ENCODE data around the gene LAMA3. TPM values are rescaled to one million over a fixed set of nuclear protein-coding genes. Genes with fewer than 3 reads are reported as not detected.

The LAMA3 gene
- total RNA-seq, 6 experiments from 2014 or later: 1.3 to 5.0 (median 3.0) TPM

DNA sequence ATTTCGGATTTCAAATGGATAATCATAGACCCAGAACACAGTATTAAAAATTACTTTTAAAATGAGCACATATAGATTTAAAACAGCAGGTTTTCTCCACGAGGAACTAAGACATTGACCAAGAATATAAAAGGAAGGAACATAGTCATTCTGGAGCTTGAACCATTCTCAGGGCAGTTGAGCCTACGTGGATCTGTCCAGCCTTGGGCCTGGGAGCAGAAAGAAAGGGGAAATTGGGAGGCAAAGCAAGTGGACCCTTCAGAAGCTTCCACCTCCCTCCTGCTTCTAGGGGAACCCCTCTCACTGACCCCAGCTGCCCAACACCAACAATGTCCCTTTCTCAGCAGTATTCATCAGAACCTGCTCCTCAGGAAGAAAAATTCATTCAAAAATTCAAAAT lies 293.9 kb downstream of the LAMA3 start:
- H3K4me3 ChIP-seq: no peak overlapping the region
- peaks cover 0 to 4% (median 0%) of the 10 kb centered on the region in 4 donors for H3K4me1 ChIP-seq
- H3K9me3 ChIP-seq: no peaks in the 10 kb centered on the region
- TF ChIP-seq POLR2A (IDR thresholded peaks at IDR 0.05): no peak
- TF ChIP-seq, protein P1, sequence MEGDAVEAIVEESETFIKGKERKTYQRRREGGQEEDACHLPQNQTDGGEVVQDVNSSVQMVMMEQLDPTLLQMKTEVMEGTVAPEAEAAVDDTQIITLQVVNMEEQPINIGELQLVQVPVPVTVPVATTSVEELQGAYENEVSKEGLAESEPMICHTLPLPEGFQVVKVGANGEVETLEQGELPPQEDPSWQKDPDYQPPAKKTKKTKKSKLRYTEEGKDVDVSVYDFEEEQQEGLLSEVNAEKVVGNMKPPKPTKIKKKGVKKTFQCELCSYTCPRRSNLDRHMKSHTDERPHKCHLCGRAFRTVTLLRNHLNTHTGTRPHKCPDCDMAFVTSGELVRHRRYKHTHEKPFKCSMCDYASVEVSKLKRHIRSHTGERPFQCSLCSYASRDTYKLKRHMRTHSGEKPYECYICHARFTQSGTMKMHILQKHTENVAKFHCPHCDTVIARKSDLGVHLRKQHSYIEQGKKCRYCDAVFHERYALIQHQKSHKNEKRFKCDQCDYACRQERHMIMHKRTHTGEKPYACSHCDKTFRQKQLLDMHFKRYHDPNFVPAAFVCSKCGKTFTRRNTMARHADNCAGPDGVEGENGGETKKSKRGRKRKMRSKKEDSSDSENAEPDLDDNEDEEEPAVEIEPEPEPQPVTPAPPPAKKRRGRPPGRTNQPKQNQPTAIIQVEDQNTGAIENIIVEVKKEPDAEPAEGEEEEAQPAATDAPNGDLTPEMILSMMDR (IDR thresholded peaks at IDR 0.05): no peak
- DNase-seq (no peak), ATAC-seq (no peak)
- H3K36me3 ChIP-seq: no peaks in the 10 kb centered on the region
- no peak overlapping the region for H3K27ac ChIP-seq
- no peaks in the 10 kb centered on the region for H3K27me3 ChIP-seq
- intact Hi-C loops (cut with DNase I): no loop called here
- 63% methylated on average over 3 of the region's 3 CpGs for WGBS (ENCODE audit: insufficient coverage, low coverage, low lambda C conversion rate, missing lambda C conversion rate)

DNA sequence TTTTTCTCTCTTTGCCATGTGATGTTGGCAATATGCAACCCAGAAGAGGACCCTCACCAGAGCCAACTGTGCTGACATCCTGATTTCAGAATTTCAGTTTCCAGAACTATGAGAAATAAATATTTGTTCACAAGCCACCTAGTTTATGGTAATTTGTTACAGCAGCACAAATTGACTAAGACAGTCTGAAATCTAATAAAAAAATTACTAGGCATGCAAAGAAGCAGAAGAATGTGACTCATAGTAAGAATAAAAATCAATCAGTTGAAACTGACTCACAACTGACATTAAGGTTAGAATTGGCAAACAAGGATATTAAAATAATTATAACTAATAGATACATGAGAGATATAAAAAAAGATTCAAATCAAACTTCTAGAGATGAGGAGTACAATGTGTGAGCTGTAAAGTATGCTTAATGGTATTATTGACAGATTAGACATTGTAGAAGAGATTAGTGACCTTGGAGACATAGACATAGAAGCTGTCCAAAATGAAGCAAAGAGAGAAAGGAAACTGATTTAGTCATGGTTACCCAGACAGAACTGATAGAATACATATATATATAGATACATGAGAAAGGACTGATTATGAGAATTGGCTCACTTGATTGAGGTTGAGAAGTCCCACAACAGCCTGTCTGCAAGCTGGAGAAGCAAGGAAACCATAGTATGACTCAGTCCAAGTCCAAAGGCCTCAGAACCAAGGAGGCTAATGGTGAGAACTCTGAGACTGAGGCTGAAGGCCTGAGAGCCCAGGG lies 297.5 kb downstream of the LAMA3 start:
- Histone ChIP-seq H3K27me3 (no peaks in the 10 kb centered on the region), H3K36me3 (no peaks in the 10 kb centered on the region), H3K4me3 (no peak overlapping the region), H3K4me1 (peaks cover 0 to 4% (median 0%) of the 10 kb centered on the region in 4 donors), H3K9me3 (no peaks in the 10 kb centered on the region), H3K27ac (no peak overlapping the region)
- intact Hi-C loops (cut with DNase I): no loop called here
- no peak for DNase-seq
- ATAC-seq: no peak
- TF ChIP-seq, protein P1 (IDR thresholded peaks at IDR 0.05): no peak
- TF ChIP-seq POLR2A (IDR thresholded peaks at IDR 0.05): no peak

- no peak for ATAC-seq
- no peak overlapping the region for H3K27ac ChIP-seq
- no peaks in the 10 kb centered on the region for H3K27me3 ChIP-seq
- H3K4me3 ChIP-seq: no peak overlapping the region
- intact Hi-C loops (cut with DNase I): no loop called here
- 70% methylated on average over 6 of the region's 6 CpGs for WGBS (ENCODE audit: insufficient coverage, low coverage, low lambda C conversion rate, missing lambda C conversion rate)
- no peaks in the 10 kb centered on the region for H3K9me3 ChIP-seq
- peaks cover 0 to 15% (median 0%) of the 10 kb centered on the region in 4 donors for H3K4me1 ChIP-seq
- no peaks in the 10 kb centered on the region for H3K36me3 ChIP-seq
- TF ChIP-seq, protein P1 (IDR thresholded peaks at IDR 0.05): no peak
- TF ChIP-seq POLR2A (IDR thresholded peaks at IDR 0.05): no peak
- DNase-seq: no peak
Measured at GRCh38 chr18:23990474-23991410, 301.5 kb downstream of the LAMA3 start.

DNA sequence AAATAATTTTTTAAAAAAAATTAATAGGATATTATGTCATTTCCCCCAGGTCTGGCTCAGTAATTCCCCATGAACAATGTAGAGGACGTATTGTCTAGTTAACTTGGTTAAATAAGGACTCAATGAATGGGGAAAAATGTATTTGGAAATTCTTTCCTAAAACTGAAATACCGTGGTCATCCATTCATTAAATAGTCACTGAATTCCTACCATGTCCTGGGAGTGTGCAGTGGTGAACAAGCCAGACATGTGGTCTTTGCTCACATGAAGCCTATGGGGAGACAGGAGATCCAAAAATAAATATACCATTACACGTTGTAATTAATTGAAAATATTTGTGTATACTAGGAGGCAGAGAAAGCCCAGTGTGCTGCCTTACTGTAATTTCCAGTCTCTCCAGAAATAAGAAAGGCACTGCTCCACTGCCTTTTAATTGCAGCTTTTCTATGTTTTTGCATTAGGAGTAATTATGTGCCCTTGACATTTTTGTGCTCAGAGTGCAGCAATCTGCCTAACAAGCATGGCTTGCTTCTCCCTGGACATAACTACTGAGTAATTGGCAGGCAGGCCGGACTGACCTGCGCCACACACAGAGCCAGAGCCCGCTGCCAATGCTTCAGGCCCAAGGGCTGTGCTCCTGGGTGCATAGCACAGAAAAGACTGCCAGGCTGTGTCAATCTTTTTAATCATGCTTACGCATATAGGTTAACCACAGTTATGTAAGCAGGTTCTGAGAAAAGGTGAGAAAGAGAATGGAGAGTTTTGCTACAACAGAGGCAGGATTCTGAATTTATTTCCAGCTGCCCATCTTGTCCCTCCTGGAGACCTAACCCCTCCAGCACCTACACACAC lies 303.1 kb downstream of the LAMA3 start:
- peak; percentile 68 to 89 (median 87) for DNase-seq
- TF ChIP-seq, protein P1 (IDR thresholded peaks at IDR 0.05): no peak
- TF ChIP-seq POLR2A (IDR thresholded peaks at IDR 0.05): no peak
- intact Hi-C loops (cut with DNase I): no loop called here

More for the DNA sequence above, 303.1 kb downstream of the LAMA3 start:
- no peaks in the 10 kb centered on the region for H3K9me3 ChIP-seq
- H3K4me1 ChIP-seq: peaks cover 0 to 15% (median 0%) of the 10 kb centered on the region in 4 donors
- no peak overlapping the region for H3K4me3 ChIP-seq
- ATAC-seq: peak; percentile 98 to 100 (median 100)
- H3K36me3 ChIP-seq: no peaks in the 10 kb centered on the region
- H3K27ac ChIP-seq: peak overlapping the region in 1 of 3 donors; percentile 39
- no peaks in the 10 kb centered on the region for H3K27me3 ChIP-seq
- 35% methylated on average over 6 of the region's 7 CpGs for WGBS (ENCODE audit: insufficient coverage, low coverage, low lambda C conversion rate, missing lambda C conversion rate)

Data from right lobe of liver (tissue), 6 donors.